AG04450 (cell line): ENCODE results near the gene ZNF621. TPM values are rescaled to one million over a fixed set of nuclear protein-coding genes. Genes with fewer than 3 reads are reported as not detected.

ENCODE experiments used
- CTCF ChIA-PET: fragments of 300-600, 350-600 bp; formaldehyde crosslinking; extraction: SDS; loops from one replicate; lab custom pipeline; 2022; ENCODE audit warnings: antibody characterized with exemption, inconsistent platforms; lab: Charles Lee
- POLR2A ChIA-PET: fragments of 350-600 bp; formaldehyde crosslinking; extraction: SDS; loops from one replicate; lab custom pipeline; 2021; ENCODE audit warnings: antibody characterized with exemption, inconsistent platforms; lab: Yijun Ruan, JAX
- DNase-seq: peaks from one replicate; pipeline ENCODE4 v3.0.0-alpha.2; 2011; ENCODE audit warnings: low read depth, low spot score
- H3K27ac ChIP-seq: one replicate; pipeline ENCODE4 v1.5.1; 2012; ENCODE audit warnings: low read depth, low read length, control low read depth
- H3K27me3 ChIP-seq: one replicate; pipeline ENCODE4 v1.6.0; 2012; ENCODE audit warnings: low read length; ENCODE audit not compliant: control insufficient read depth, insufficient read depth
- H3K4me3 ChIP-seq: 2 replicates; pipeline ENCODE4 v1.5.1; 2011; ENCODE audit warnings: mild to moderate bottlenecking, low read depth, low read length, control low read depth
- H3K9me3 ChIP-seq: 2 replicates; pipeline ENCODE4 v1.5.1; 2012; ENCODE audit warnings: low read length; ENCODE audit not compliant: control insufficient read depth, insufficient read depth
- CTCF ChIP-seq: IDR thresholded peaks from 2 replicates; pipeline ENCODE4 v1.5.1; 2011; ENCODE audit warnings: low read depth, low read length, control low read depth, inconsistent platforms
- polyA plus RNA-seq: library from polyadenylated mRNA; depleted of rRNA; stranded (reverse); fragments of >200 nt; gene quantifications from 2 replicates; pipeline ENCODE4 v1.2.3, GENCODE V29; 2011

Gene ZNF621
- polyA plus RNA-seq, 1 experiment = 24.9 TPM

- POLR2A ChIA-PET = no interaction called here
- no peak for DNase-seq
- TF ChIP-seq CTCF = no peak
- CTCF ChIA-PET = no interaction called here
- Histone ChIP-seq H3K27me3 (no peaks in the 10 kb centered on the region), H3K27ac (no peak overlapping the region), H3K4me3 (no peak overlapping the region), H3K9me3 (peaks cover 16% of the 10 kb centered on the region; the same call in 1 of the 2 replicates)
Observed at GRCh38 chr3:40490916-40491315, 33.8 kb upstream of the ZNF621 start.

- TF ChIP-seq CTCF = no peak
- no peak for DNase-seq
- Histone ChIP-seq H3K27me3 (no peaks in the 10 kb centered on the region), H3K4me3 (no peak overlapping the region), H3K27ac (no peak overlapping the region), H3K9me3 (no peaks in the 10 kb centered on the region)
- CTCF ChIA-PET = interaction anchor here (1.1 kb wide), 1 partner anchor 1696 kb away, joined by 3 read pairs; no protein-coding TSS in a partner anchor
- POLR2A ChIA-PET = no interaction called here
Observed at GRCh38 chr3:40494698-40495097, 30.1 kb upstream of the ZNF621 start.

- no peaks in the 10 kb centered on the region for H3K9me3 ChIP-seq
- no peak for TF ChIP-seq CTCF
- no peak overlapping the region for H3K27ac ChIP-seq
- H3K4me3 ChIP-seq = no peak overlapping the region
- H3K27me3 ChIP-seq = no peaks in the 10 kb centered on the region
- CTCF ChIA-PET = no interaction called here
- POLR2A ChIA-PET = no interaction called here
- no peak for DNase-seq
Observed at GRCh38 chr3:40497288-40497687, 27.5 kb upstream of the ZNF621 start.

- no peaks in the 10 kb centered on the region for H3K27me3 ChIP-seq
- no peaks in the 10 kb centered on the region for H3K9me3 ChIP-seq
- no peak for TF ChIP-seq CTCF
- DNase-seq = no peak
- ChIA-PET POLR2A (no interaction called here), CTCF (no interaction called here)
- no peak overlapping the region for H3K27ac ChIP-seq
- no peak overlapping the region for H3K4me3 ChIP-seq
Observed at GRCh38 chr3:40499952-40500351, 24.8 kb upstream of the ZNF621 start.

GRCh38 chr3:40502034-40502433, 22.7 kb upstream of the ZNF621 start:
- no peak for DNase-seq
- Histone ChIP-seq H3K27me3 (no peaks in the 10 kb centered on the region), H3K4me3 (no peak overlapping the region), H3K27ac (no peak overlapping the region), H3K9me3 (no peaks in the 10 kb centered on the region; the same call in 1 of the 2 replicates)
- ChIA-PET POLR2A (no interaction called here), CTCF (no interaction called here)
- no peak for TF ChIP-seq CTCF
